GM19455 (cell line): ENCODE measurements around the gene ACOX1.

Experiments
- ATAC-seq: cut with Tn5 transposase; IDR thresholded peaks from one replicate; pipeline ENCODE4 v1.9.1; 2021; ENCODE audit not compliant: unreplicated experiment

The ACOX1 gene

GRCh38 chr17:75893305-75894048 is 85.5 kb downstream of the ACOX1 start:
- ATAC-seq = no peak

GRCh38 chr17:75892556-75893224 is 86.3 kb downstream of the ACOX1 start:
- ATAC-seq = no peak

DNA sequence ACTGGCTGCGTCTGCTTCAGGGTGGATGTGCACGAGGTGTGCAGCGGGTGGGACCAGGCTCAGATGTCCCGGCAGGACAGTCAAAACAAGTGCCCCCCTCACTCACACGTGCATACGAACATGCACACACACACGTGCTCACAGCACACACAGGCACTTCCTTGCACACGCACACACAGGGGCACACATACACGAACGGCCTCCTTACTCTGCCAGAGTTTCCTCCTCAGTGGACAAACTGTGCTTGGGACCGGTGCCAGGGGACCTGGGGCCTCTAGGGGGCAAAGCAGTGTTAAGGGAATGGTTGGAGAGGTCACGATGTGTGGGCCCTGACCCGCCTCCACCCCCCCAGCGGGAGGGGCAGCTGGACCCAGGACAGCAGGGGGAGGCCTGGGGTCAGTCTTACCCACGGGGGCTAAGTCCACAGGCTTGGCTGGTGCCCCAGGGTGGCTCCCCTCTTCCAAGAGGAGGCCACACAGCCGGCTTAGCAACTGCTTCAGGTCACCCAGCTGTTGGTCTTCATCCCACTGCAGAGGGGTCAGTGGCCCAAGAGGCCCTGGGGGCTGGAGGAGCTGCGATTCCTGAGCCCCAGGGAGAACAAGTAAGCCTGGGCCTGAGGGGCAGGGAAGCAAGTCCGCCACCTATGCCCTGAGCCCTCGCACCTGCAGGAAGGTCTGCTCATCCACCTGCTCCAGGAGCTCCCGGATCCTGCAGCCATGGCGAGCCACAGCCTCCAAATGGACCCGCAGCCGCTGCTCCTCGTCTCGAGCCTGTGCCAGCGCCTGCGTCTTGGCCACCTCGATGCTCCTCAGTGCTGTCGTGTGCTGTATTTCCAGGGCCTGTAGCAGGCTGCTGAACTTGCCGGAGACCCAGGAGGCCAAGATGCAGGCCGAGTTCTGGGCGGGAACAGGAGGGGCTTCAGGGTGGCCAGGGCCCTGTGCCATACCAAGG is 87.1 kb downstream of the ACOX1 start:
- ATAC-seq = no peak
